ENCODE data around the gene CNTF. TPM values are rescaled to one million over a fixed set of nuclear protein-coding genes. Genes with fewer than 3 reads are reported as not detected.
A peak's percentile ranks its signal among the peaks of the same experiment; 100 is the strongest.

CNTF gene
- total RNA-seq, 1 experiment from 2014 or later = 1.6 TPM

DNA sequence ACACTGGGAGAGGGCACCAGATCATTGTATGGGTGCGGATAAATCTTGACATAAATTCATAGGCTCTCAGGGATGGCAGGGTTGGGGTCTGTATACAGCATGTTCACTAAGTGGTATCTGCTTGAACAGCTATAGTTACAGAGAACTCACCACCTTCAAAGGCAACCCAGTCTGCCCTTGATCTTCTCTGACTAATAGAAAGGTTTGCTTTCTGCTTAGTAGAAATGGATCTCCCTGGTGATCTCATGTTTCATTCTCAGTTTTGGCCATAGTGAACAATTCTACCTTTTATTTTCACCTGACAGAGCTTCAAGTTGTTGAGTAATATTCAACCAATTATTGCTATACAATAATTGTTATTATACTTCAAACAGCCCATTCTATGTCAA is 32.4 kb downstream of the CNTF start:
- POLR2A ChIA-PET (ENCODE audit: unreplicated experiment) = interaction anchor here (0.6 kb wide), 1 partner anchor 404 kb away, joined by 3 read pairs; no protein-coding TSS in a partner anchor
- no peak for ATAC-seq
- BruUV-seq (replicated peaks) = no TSS peak

DNA sequence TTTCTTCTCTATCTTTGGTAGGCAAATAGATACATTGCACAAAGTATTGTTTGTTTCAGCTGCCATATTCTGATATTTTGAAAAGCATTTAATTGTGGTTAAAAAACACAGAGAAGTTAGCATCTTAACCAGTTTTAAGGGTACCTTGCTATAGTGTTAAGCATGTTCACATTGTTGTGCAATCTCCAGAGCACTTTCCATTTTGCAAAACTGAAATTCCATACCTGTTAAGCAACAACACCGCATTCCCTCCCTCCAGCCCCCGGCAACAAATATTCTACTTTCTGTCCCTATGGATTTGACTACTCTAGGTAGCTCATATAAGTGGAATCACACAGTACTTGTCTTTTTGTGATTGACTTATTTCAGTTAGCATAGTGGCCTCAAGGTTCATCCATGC is 33.9 kb downstream of the CNTF start:
- Histone ChIP-seq H3K27ac (ENCODE audit: low read length) (no peak overlapping the region), H3K36me3 (ENCODE audit: low read depth, low read length) (no peaks in the 10 kb centered on the region), H3K4me3 (ENCODE audit: low read length) (no peak overlapping the region), H3K79me2 (ENCODE audit: low read length) (no peaks in the 10 kb centered on the region), H3K9me3 (ENCODE audit: low read length) (no peaks in the 10 kb centered on the region), H3K4me1 (ENCODE audit: insufficient read depth, low read length) (peaks cover 46% of the 10 kb centered on the region), H4K20me1 (ENCODE audit: low read length) (no peaks in the 10 kb centered on the region), H3K9me2 (replicated peaks; ENCODE audit: low read length) (no peaks in the 10 kb centered on the region), H3K9ac (ENCODE audit: low read length) (no peak overlapping the region), H3F3A (ENCODE audit: low read length, unreplicated experiment) (peaks cover 9% of the 10 kb centered on the region), H3K4me2 (ENCODE audit: low read length) (no peak overlapping the region), H2AFZ (ENCODE audit: low read length) (no peak overlapping the region), H3K27me3 (ENCODE audit: low read length) (no peaks in the 10 kb centered on the region)
- ChIA-PET POLR2A (ENCODE audit: unreplicated experiment) (no interaction called here), CTCF (no interaction called here)
- no TSS peak for BruUV-seq (replicated peaks)
- ATAC-seq = no peak
- DNase-seq = no peak
- intact Hi-C loops (cut with micrococcal nuclease) = no loop called here
- TF ChIP-seq EZH2phosphoT487 (IDR thresholded peaks at IDR 0.05; ENCODE audit: borderline replicate concordance, low read length) = no peak
- TF ChIP-seq EZH2 (IDR thresholded peaks at IDR 0.05; ENCODE audit: low read length, unreplicated experiment) = no peak
- TF ChIP-seq, protein P1, sequence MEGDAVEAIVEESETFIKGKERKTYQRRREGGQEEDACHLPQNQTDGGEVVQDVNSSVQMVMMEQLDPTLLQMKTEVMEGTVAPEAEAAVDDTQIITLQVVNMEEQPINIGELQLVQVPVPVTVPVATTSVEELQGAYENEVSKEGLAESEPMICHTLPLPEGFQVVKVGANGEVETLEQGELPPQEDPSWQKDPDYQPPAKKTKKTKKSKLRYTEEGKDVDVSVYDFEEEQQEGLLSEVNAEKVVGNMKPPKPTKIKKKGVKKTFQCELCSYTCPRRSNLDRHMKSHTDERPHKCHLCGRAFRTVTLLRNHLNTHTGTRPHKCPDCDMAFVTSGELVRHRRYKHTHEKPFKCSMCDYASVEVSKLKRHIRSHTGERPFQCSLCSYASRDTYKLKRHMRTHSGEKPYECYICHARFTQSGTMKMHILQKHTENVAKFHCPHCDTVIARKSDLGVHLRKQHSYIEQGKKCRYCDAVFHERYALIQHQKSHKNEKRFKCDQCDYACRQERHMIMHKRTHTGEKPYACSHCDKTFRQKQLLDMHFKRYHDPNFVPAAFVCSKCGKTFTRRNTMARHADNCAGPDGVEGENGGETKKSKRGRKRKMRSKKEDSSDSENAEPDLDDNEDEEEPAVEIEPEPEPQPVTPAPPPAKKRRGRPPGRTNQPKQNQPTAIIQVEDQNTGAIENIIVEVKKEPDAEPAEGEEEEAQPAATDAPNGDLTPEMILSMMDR (conservative IDR thresholded peaks at IDR 0.05; ENCODE audit: low read depth, low read length) = no peak

More for the DNA sequence above, 32.4 kb downstream of the CNTF start:
- H3K27ac ChIP-seq (ENCODE audit: low read length) = no peak overlapping the region
- no peaks in the 10 kb centered on the region for H3K9me3 ChIP-seq (ENCODE audit: low read length)
- H3K36me3 ChIP-seq (ENCODE audit: low read depth, low read length) = no peaks in the 10 kb centered on the region
- TF ChIP-seq EZH2phosphoT487 (IDR thresholded peaks at IDR 0.05; ENCODE audit: borderline replicate concordance, low read length) (no peak), EZH2 (IDR thresholded peaks at IDR 0.05; ENCODE audit: low read length, unreplicated experiment) (no peak)
- TF ChIP-seq, protein P1 (conservative IDR thresholded peaks at IDR 0.05; ENCODE audit: low read depth, low read length) = no peak
- H3K9ac ChIP-seq (ENCODE audit: low read length) = no peak overlapping the region
- peak; percentile 28 for DNase-seq
- intact Hi-C loops (cut with micrococcal nuclease) = loop anchor here (1.0 to 2.0 kb wide), 4 partner anchors 20 to 503 kb away; no protein-coding TSS in a partner anchor
- H3K9me2 ChIP-seq (replicated peaks; ENCODE audit: low read length) = no peaks in the 10 kb centered on the region
- H3K27me3 ChIP-seq (ENCODE audit: low read length) = no peaks in the 10 kb centered on the region
- peaks cover 4% of the 10 kb centered on the region for H3F3A ChIP-seq (ENCODE audit: low read length, unreplicated experiment)
- no peak overlapping the region for H2AFZ ChIP-seq (ENCODE audit: low read length)
- no peaks in the 10 kb centered on the region for H4K20me1 ChIP-seq (ENCODE audit: low read length)
- H3K79me2 ChIP-seq (ENCODE audit: low read length) = no peaks in the 10 kb centered on the region
- CTCF ChIA-PET = interaction anchor here (0.6 to 1.4 kb wide), 2 partner anchors 31 to 446 kb away, joined by 4 to 5 read pairs; no protein-coding TSS in a partner anchor
- no peak overlapping the region for H3K4me2 ChIP-seq (ENCODE audit: low read length)
- H3K4me3 ChIP-seq (ENCODE audit: low read length) = no peak overlapping the region
- peaks cover 33% of the 10 kb centered on the region for H3K4me1 ChIP-seq (ENCODE audit: insufficient read depth, low read length)

DNA sequence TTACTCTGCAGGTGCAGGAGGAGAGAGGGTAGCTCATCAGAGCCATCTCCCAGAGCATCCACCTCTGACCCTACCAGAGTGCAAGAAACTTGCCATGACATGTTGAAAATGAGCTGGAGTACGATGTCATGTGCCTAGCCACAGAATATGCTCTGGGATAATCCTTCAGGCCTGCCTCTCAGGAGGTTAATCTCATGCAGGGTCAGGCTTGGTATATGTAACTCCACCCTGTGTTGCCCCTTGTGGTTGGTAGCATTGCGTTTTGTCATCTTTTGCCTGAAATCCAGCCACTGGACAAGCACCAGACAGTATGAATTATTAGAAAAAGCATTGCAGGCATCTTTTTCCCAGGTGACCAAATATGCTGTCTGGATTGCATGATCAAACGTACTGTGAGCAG is 36.2 kb downstream of the CNTF start:
- POLR2A ChIA-PET (ENCODE audit: unreplicated experiment) = no interaction called here
- no peaks in the 10 kb centered on the region for H3K79me2 ChIP-seq (ENCODE audit: low read length)

More for the DNA sequence above, 36.2 kb downstream of the CNTF start:
- no peaks in the 10 kb centered on the region for H3K36me3 ChIP-seq (ENCODE audit: low read depth, low read length)
- H2AFZ ChIP-seq (ENCODE audit: low read length) = peak overlapping the region; percentile 23; the same call in 1 of the 2 replicates
- peaks cover 9% of the 10 kb centered on the region for H3F3A ChIP-seq (ENCODE audit: low read length, unreplicated experiment)
- BruUV-seq (replicated peaks) = no TSS peak
- 0 out of 2 replicates have a peak overlapping the region, but pooled peaks have one; percentile 39 for H3K4me3 ChIP-seq (ENCODE audit: low read length)
- H3K27ac ChIP-seq (ENCODE audit: low read length) = peak overlapping the region; percentile 85
- TF ChIP-seq EZH2 (IDR thresholded peaks at IDR 0.05; ENCODE audit: low read length, unreplicated experiment) (no peak), EZH2phosphoT487 (IDR thresholded peaks at IDR 0.05; ENCODE audit: borderline replicate concordance, low read length) (no peak)
- TF ChIP-seq, protein P1 (conservative IDR thresholded peaks at IDR 0.05; ENCODE audit: low read depth, low read length) = no peak
- H4K20me1 ChIP-seq (ENCODE audit: low read length) = no peaks in the 10 kb centered on the region
- CTCF ChIA-PET = no interaction called here
- H3K4me2 ChIP-seq (ENCODE audit: low read length) = peak overlapping the region; percentile 73
- H3K27me3 ChIP-seq (ENCODE audit: low read length) = no peaks in the 10 kb centered on the region
- ATAC-seq (0 out of 2 replicates have a peak, but pooled peaks have one; percentile 2), DNase-seq (peak; percentile 31)
- intact Hi-C loops (cut with micrococcal nuclease) = loop anchor here (1.0 kb wide), 1 partner anchor 85 kb away; no protein-coding TSS in a partner anchor
- H3K9me2 ChIP-seq (replicated peaks; ENCODE audit: low read length) = no peaks in the 10 kb centered on the region
- peaks cover 42% of the 10 kb centered on the region for H3K4me1 ChIP-seq (ENCODE audit: insufficient read depth, low read length)
- peak overlapping the region; percentile 34 for H3K9ac ChIP-seq (ENCODE audit: low read length)
- H3K9me3 ChIP-seq (ENCODE audit: low read length) = no peaks in the 10 kb centered on the region
